Left ventricle myocardium inferior (tissue), 1 donor: Measurements from ENCODE around the gene MAMDC2. TPM values are rescaled to one million over a fixed set of nuclear protein-coding genes. Genes with fewer than 3 reads are reported as not detected.

Experiments used
- DNase-seq: peaks from one replicate; pipeline ENCODE4 v3.0.0-alpha.2; 2020
- H3K27ac ChIP-seq: fragments of 200-600 bp; replicated peaks from 2 replicates; pipeline ENCODE4 v1.8.0; 2021
- H3K27me3 ChIP-seq: fragments of 200-600 bp; 2 replicates; pipeline ENCODE4 v1.8.0; 2021; ENCODE audit warnings: low read depth
- H3K36me3 ChIP-seq: fragments of 200-600 bp; 2 replicates; pipeline ENCODE4 v1.8.0; 2021
- H3K4me1 ChIP-seq: fragments of 200-600 bp; 2 replicates; pipeline ENCODE4 v1.8.0; 2021
- H3K4me3 ChIP-seq: fragments of 200-600 bp; 2 replicates; pipeline ENCODE4 v1.8.0; 2021; ENCODE audit warnings: mild to moderate bottlenecking, moderate library complexity
- H3K9me3 ChIP-seq: fragments of 200-600 bp; replicated peaks from 2 replicates; pipeline ENCODE4 v1.8.0; 2021
- intact Hi-C: fragments of 100-400 bp; cut with micrococcal nuclease; formaldehyde crosslinking; loops from one replicate; pipeline ENCODE4 v1.11.0; 2022
- total RNA-seq: library from RNA; stranded (reverse); fragmentation: NEBNext Ultra II Directional; extraction: Animal tissue kit (Norgen Biotek cat#: 25700); gene quantifications from one replicate; pipeline ENCODE4 v1.2.1, GENCODE V29; 2021
- TF ChIP-seq, protein P1 (sequence below): fragments of 200-600 bp; IDR thresholded peaks from 2 replicates; pipeline ENCODE4 v1.8.0; 2021; ENCODE audit warnings: antibody characterized with exemption, mild to moderate bottlenecking, borderline replicate concordance
- donor health status: DM: no; HTN: yes; CAD: no; lungs with severe emphysema.

MAMDC2 gene
- total RNA-seq, 1 donor from 2014 or later: 9.0 TPM

DNA sequence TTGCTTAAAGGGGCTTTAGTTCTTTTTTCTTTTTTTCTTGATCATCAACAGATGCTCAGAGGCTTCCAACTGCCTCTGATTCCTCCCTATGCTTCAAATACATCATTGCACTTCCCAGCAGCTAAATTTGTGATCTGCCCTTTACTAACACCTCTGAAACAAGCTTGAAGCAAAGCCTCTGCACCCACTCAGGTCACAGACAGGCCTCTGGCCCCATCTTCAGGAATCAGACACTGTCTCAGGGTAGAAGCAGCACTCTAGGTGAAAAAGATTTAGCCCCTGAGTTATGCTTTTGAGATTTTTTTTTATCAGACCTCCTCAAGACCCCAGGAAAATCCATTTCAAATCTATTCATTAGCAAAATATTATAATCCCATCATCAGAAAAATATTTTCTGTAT, 91.5 kb downstream of the MAMDC2 start:
- Histone ChIP-seq H3K36me3 (peaks cover 4% of the 10 kb centered on the region), H3K4me1 (peaks cover 6% of the 10 kb centered on the region), H3K27me3 (no peaks in the 10 kb centered on the region), H3K4me3 (no peak overlapping the region), H3K9me3 (no peaks in the 10 kb centered on the region), H3K27ac (no peak overlapping the region)
- TF ChIP-seq, protein P1, sequence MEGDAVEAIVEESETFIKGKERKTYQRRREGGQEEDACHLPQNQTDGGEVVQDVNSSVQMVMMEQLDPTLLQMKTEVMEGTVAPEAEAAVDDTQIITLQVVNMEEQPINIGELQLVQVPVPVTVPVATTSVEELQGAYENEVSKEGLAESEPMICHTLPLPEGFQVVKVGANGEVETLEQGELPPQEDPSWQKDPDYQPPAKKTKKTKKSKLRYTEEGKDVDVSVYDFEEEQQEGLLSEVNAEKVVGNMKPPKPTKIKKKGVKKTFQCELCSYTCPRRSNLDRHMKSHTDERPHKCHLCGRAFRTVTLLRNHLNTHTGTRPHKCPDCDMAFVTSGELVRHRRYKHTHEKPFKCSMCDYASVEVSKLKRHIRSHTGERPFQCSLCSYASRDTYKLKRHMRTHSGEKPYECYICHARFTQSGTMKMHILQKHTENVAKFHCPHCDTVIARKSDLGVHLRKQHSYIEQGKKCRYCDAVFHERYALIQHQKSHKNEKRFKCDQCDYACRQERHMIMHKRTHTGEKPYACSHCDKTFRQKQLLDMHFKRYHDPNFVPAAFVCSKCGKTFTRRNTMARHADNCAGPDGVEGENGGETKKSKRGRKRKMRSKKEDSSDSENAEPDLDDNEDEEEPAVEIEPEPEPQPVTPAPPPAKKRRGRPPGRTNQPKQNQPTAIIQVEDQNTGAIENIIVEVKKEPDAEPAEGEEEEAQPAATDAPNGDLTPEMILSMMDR: no peak
- DNase-seq: no peak
- intact Hi-C loops: no loop called here

DNA sequence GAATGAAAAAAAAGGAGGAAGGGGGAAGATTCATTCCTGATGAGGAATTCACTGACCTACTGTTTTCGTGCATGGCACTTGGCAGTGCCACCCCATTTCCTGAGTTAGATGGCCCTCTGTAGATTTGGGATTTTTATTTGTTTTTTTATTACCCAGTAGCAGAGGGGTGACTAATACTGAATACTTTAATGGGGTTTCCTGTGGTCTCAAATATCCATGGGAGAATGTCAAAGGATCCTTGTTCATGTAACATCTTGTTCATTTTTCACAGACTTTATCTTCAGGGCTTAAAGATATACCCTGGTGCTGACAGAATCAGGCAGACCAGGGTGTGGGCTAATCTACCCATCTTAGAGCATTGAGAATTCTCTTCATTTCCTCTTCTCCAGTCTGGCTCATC, 93.0 kb downstream of the MAMDC2 start:
- no peaks in the 10 kb centered on the region for H3K27me3 ChIP-seq
- no peak overlapping the region for H3K4me3 ChIP-seq
- TF ChIP-seq, protein P1: no peak
- no peak overlapping the region for H3K27ac ChIP-seq
- DNase-seq: no peak
- peaks cover 14% of the 10 kb centered on the region for H3K36me3 ChIP-seq
- intact Hi-C loops: no loop called here
- peaks cover 2% of the 10 kb centered on the region for H3K4me1 ChIP-seq
- no peaks in the 10 kb centered on the region for H3K9me3 ChIP-seq

DNA sequence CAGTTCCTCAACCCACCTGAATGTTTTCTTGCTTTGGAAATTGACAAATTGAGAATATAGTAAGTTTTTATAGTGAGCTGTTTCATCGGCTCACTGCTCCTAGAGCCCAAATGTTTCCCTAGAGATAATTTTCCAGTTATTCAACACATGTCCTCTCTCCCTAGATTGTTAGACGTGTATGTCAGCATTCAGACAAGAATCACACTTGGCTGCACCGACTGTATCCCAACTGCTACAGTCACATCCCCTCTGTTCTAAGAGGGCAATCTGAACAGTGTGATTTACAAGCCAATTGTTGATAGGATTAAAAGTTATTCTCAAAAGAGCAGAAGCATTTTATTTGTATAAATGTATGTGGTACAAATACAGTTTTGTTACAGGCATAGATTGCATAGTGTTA, 93.9 kb downstream of the MAMDC2 start:
- Histone ChIP-seq H3K27me3 (no peaks in the 10 kb centered on the region), H3K4me3 (no peak overlapping the region), H3K36me3 (peaks cover 14% of the 10 kb centered on the region), H3K9me3 (no peaks in the 10 kb centered on the region), H3K27ac (no peak overlapping the region), H3K4me1 (no peaks in the 10 kb centered on the region)
- intact Hi-C loops: no loop called here
- TF ChIP-seq, protein P1: no peak
- DNase-seq: no peak

DNA sequence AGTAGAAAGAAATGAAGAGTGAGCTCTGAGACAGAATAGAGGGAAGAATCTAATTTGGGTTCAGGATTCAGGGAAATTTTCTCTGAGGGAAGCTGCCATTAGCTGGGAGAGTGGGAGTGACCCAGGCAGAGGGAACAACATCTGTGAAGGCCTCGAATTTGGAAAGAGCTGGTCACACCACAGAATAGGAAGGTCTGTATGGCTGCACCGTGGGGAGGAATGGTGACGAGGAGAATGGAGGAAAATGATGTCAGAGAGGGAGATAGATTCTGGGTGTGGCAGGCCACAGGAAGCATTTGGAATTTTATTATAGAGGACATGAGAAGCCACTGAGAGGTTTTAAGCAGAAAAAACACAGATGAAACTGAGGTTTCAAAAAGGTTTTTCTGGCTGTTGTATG, 98.5 kb downstream of the MAMDC2 start:
- peaks cover 18% of the 10 kb centered on the region for H3K36me3 ChIP-seq
- no peak overlapping the region for H3K27ac ChIP-seq
- intact Hi-C loops: no loop called here

DNA sequence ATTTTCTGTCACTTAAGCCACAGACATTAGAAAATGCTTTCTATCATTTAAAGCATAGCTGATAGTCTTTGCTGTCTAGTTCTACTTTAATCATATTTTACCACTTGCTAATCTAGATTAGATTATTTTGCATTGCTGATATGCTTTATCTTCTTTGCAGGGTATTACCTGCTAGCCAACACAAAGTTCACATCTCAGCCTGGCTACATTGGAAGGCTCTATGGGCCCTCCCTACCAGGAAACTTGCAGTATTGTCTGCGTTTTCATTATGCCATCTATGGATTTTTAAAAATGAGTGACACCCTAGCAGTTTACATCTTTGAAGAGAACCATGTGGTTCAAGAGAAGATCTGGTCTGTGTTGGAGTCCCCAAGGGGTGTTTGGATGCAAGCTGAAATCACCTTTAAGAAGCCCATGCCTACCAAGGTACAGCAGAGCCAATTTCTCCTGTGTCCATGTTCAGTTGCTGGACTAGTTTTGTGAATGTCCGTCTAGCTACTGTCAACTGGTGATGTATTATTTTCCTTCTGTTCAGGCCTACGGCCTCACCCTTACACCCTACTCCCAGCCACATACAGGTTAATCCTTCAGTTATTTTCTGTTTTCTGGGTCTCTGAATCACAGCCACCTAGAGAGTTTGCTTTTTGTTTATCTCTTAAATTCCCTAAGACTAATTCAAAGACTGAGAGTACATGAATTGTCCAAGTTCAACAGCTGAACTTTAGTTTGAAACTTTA, 99.9 kb downstream of the MAMDC2 start:
- H3K36me3 ChIP-seq: peaks cover 23% of the 10 kb centered on the region
- intact Hi-C loops: no loop called here
- H3K27ac ChIP-seq: no peak overlapping the region

More for the DNA sequence above, 98.5 kb downstream of the MAMDC2 start:
- TF ChIP-seq, protein P1: no peak
- no peak overlapping the region for H3K4me3 ChIP-seq
- DNase-seq: no peak
- no peaks in the 10 kb centered on the region for H3K27me3 ChIP-seq
- no peaks in the 10 kb centered on the region for H3K9me3 ChIP-seq
- no peaks in the 10 kb centered on the region for H3K4me1 ChIP-seq

More for the DNA sequence above, 99.9 kb downstream of the MAMDC2 start:
- Histone ChIP-seq H3K9me3 (no peaks in the 10 kb centered on the region), H3K27me3 (no peaks in the 10 kb centered on the region), H3K4me3 (no peak overlapping the region), H3K4me1 (no peaks in the 10 kb centered on the region)
- TF ChIP-seq, protein P1: no peak
- no peak for DNase-seq
